Tibial nerve (tissue), 4 donors: ENCODE measurements around the gene GPR62. TPM values are rescaled to one million over a fixed set of nuclear protein-coding genes. Genes with fewer than 3 reads are reported as not detected.

Source experiments
- DNase-seq, 2 donors: peaks; one replicate each; pipeline ENCODE4 v3.0.0-alpha.2; 2019; ENCODE audit warnings: low spot score in 2 of 2
- H3K27ac ChIP-seq, 4 donors: fragments of 200-600 bp; sonication (generic) in 3 of 4; one replicate each; pipeline ENCODE4 v1.5.1; 2017 to 2019; ENCODE audit warnings: mild to moderate bottlenecking in 1 of 4
- H3K27me3 ChIP-seq, 2 donors: fragments of 200-600 bp; sonication (generic) in 1 of 2; one replicate each; pipeline versions ENCODE4 v1.5.1 to v1.6.0; 2017 to 2019
- H3K36me3 ChIP-seq, 3 donors: fragments of 200-600 bp; sonication (generic); one replicate each; pipeline ENCODE4 v1.5.1; 2018 to 2019
- H3K4me1 ChIP-seq, 4 donors: fragments of 200-600 bp; sonication (generic) in 3 of 4; one replicate each; pipeline ENCODE4 v1.5.1; 2017 to 2019
- H3K4me3 ChIP-seq, 4 donors: fragments of 200-600 bp; sonication (generic) in 3 of 4; one replicate each; pipeline ENCODE4 v1.5.1; 2017 to 2019; ENCODE audit warnings: mild to moderate bottlenecking in 1 of 4, moderate library complexity in 1 of 4
- H3K9me3 ChIP-seq, 4 donors: fragments of 200-600 bp; sonication (generic) in 3 of 4; one replicate each; pipeline ENCODE4 v1.5.1; 2017 to 2019
- CTCF ChIP-seq, 5 experiments: fragments of 200-600 bp in 3 of 5; fragments of 450-650 bp in 2 of 5; sonication (generic) in 3 of 5; IDR thresholded peaks; one replicate each; pipeline ENCODE4 v1.5.1; 2016 to 2019; ENCODE audit warnings: antibody characterized with exemption in 5 of 5, mild to moderate bottlenecking in 3 of 5, moderate library complexity in 2 of 5
- EP300 ChIP-seq, 2 donors: sonication (generic); formaldehyde crosslinking; IDR thresholded peaks; one replicate each; pipeline ENCODE4 v1.6.1; 2017; ENCODE audit warnings: antibody characterized with exemption in 2 of 2, mild to moderate bottlenecking in 1 of 2
- POLR2A ChIP-seq, 2 donors: fragments of 450-650 bp; IDR thresholded peaks; one replicate each; pipeline ENCODE4 v1.6.1; 2017; ENCODE audit warnings: antibody characterized with exemption in 2 of 2, mild to moderate bottlenecking in 2 of 2, moderate library complexity in 2 of 2
- WGBS, 2 donors: methylation state at CpG; one replicate each; pipeline ENCODE4 v1.1.5; 2018; 5-methylcytosine and 5-hydroxymethylcytosine counted together
- total RNA-seq, 4 donors: library from RNA; depleted of rRNA; stranded (reverse); fragments of >200 nt; gene quantifications; one replicate each; pipeline ENCODE4 v1.1.0, GENCODE V29; 2016

The GPR62 gene
- total RNA-seq, 4 donors from 2014 or later = 0.87 to 1.0 TPM; not detected in 2

- H3K36me3 ChIP-seq = peaks cover 0 to 49% (median 6%) of the 10 kb centered on the region in 3 donors
- 54 to 64% methylated on average over 2 of the region's 2 CpGs for WGBS, 2 donors
- peaks cover 0 to 46% (median 18%) of the 10 kb centered on the region in 4 donors for H3K4me1 ChIP-seq
- H3K27me3 ChIP-seq = no peaks in the 10 kb centered on the region
- H3K4me3 ChIP-seq = peak overlapping the region in 3 of 4 donors; percentile 69 to 91 (median 86)
- DNase-seq = no peak
- H3K9me3 ChIP-seq = no peaks in the 10 kb centered on the region
- TF ChIP-seq POLR2A (IDR thresholded peaks at IDR 0.05) (no peak), EP300 (IDR thresholded peaks at IDR 0.05) (no peak), CTCF (IDR thresholded peaks at IDR 0.05) (no peak)
- peak overlapping the region in 3 of 4 donors; percentile 82 to 94 (median 90) for H3K27ac ChIP-seq
These were observed 39.3 kb downstream of the GPR62 start for GRCh38 chr3:51994530-51994929.

- Histone ChIP-seq H3K27ac (peak within 1 kb of the TSS; percentile 69 to 94 (median 86)), H3K27me3 (no peaks in the 10 kb centered on the region), H3K4me1 (peaks cover 0 to 40% (median 18%) of the 10 kb centered on the region in 4 donors), H3K36me3 (peaks cover 0 to 43% (median 6%) of the 10 kb centered on the region in 3 donors), H3K9me3 (no peaks in the 10 kb centered on the region), H3K4me3 (peak within 1 kb of the TSS; percentile 69 to 91 (median 80))
- WGBS, 2 donors = 0 to 1% methylated on average over 38 to 40 of the region's 40 CpGs
- TF ChIP-seq POLR2A (IDR thresholded peaks at IDR 0.05) (peak in 1 of 2 donors; percentile 62), EP300 (IDR thresholded peaks at IDR 0.05) (peak; percentile 95 to 97), CTCF (IDR thresholded peaks at IDR 0.05) (peak in 4 of 5 experiments; percentile 9 to 62 (median 37))
- DNase-seq = peak; percentile 83 to 87
These were observed 40.4 kb downstream of the GPR62 start, which contains the start of gene RPL29 for GRCh38 chr3:51995346-51996163. Gene RPL29, minus strand, starts transcription at chr3:51995895. Its CDS starts 434 bp downstream, at chr3:51995461.

- peaks cover 0 to 27% (median 6%) of the 10 kb centered on the region in 3 donors for H3K36me3 ChIP-seq
- TF ChIP-seq POLR2A (IDR thresholded peaks at IDR 0.05) (no peak), CTCF (IDR thresholded peaks at IDR 0.05) (no peak), EP300 (IDR thresholded peaks at IDR 0.05) (no peak)
- no peak for DNase-seq
- no peaks in the 10 kb centered on the region for H3K9me3 ChIP-seq
- WGBS, 2 donors = 54 to 55% methylated on average over 2 of the region's 2 CpGs
- H3K27me3 ChIP-seq = no peaks in the 10 kb centered on the region
- peaks cover 0 to 42% (median 20%) of the 10 kb centered on the region in 4 donors for H3K4me1 ChIP-seq
- no peak overlapping the region for H3K27ac ChIP-seq
- H3K4me3 ChIP-seq = no peak overlapping the region
These were observed 42.0 kb downstream of the GPR62 start for GRCh38 chr3:51997172-51997571.

- DNase-seq = no peak
- 58 to 68% methylated on average over 7 of the region's 7 CpGs for WGBS, 2 donors
- peaks cover 0 to 33% (median 16%) of the 10 kb centered on the region in 4 donors for H3K4me1 ChIP-seq
- no peak overlapping the region for H3K4me3 ChIP-seq
- H3K27me3 ChIP-seq = no peaks in the 10 kb centered on the region
- H3K27ac ChIP-seq = no peak overlapping the region
- TF ChIP-seq POLR2A (IDR thresholded peaks at IDR 0.05) (no peak), EP300 (IDR thresholded peaks at IDR 0.05) (no peak), CTCF (IDR thresholded peaks at IDR 0.05) (no peak)
- H3K36me3 ChIP-seq = peaks cover 0 to 18% (median 6%) of the 10 kb centered on the region in 3 donors
- no peaks in the 10 kb centered on the region for H3K9me3 ChIP-seq
These were observed 42.9 kb downstream of the GPR62 start for GRCh38 chr3:51997935-51998596.
